HG02763 (cell line): ENCODE results near the gene PCMTD2.
"Not testable (repeated sequence)": the region's sequence is repeated elsewhere in the genome, so short reads cannot be mapped to it uniquely, and the experiment has no call there.

ENCODE experiments used
- ATAC-seq: cut with Tn5 transposase; IDR thresholded peaks from one replicate; pipeline ENCODE4 v1.9.1; 2021; ENCODE audit warnings: mild to moderate bottlenecking, moderate library complexity; ENCODE audit not compliant: unreplicated experiment

PCMTD2 gene

GRCh38 chr20:64223526-64224067, 32.0 kb upstream of the PCMTD2 start:
- no peak for ATAC-seq

GRCh38 chr20:64224351-64225170, 31.0 kb upstream of the PCMTD2 start:
- ATAC-seq = no peak

- ATAC-seq = no peak
Measured at GRCh38 chr20:64225171-64225595, 30.4 kb upstream of the PCMTD2 start.

GRCh38 chr20:64225828-64226598, 29.5 kb upstream of the PCMTD2 start:
- ATAC-seq = no peak

GRCh38 chr20:64226686-64227580, 28.6 kb upstream of the PCMTD2 start:
- ATAC-seq = no peak

- ATAC-seq = no peak
Measured at GRCh38 chr20:64228086-64228653, 27.4 kb upstream of the PCMTD2 start.

DNA sequence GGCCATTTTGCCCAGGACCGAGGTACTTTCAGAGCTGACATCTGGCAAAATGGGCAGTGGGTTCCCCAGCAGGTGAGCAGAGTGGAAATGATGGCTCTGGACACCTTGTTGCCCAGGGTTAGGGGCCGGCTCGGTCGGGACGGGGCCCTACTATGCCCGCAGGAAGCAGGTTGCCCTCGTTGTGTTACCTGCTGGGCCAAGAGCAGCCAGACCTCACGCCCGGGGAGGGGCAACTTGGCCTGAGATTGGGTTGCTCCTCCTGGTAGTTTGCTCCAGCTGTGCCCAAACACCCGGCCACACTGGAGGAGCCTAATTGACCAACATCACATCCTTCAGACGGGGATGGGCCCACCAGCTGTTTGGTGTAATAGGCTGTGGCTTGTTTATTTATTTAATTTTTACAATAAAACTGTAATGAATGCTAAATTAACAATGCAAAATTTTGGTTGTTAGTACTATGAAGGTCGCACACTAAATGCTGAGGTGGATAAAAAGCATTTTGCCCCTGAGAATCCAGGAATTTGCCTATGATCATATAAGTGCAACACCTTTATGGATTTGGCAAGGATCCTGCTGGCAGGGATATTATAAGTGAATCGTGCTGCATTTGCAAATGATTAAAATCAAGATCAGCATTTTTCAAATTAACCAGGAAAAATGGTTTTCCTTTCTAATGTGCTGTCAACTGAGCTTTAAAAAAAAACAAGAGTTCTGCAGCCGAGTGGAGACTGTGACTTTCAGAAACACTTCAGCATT, 26.6 kb upstream of the PCMTD2 start:
- ATAC-seq = no peak

DNA sequence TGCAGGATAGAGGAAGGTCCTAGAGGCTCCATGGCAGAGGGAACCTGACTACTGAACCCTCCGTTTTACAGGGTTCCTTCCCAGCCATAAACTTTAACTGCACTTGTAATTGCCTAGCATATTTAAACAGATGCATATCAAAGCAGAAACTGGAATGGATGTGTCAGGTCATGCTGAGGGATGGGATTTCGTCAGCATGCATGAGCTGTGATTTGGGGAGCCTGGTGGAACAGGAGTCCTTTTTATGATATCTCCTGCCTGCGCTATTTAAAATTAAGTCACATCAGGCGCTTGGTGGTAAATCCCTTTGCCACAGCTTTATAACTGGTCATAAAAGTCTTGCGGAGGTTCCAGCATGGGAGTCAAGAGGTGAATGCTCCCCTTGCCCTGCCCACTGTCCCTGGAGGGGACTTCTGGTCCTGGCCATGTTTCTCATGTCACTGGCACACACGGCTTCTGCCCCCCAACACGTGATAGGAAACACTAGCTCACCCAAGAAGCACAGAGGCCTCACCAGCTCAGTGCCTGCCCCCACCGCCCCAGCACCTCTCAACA, 26.0 kb upstream of the PCMTD2 start:
- no peak for ATAC-seq

GRCh38 chr20:64230461-64231145, 24.9 kb upstream of the PCMTD2 start:
- no peak for ATAC-seq

DNA sequence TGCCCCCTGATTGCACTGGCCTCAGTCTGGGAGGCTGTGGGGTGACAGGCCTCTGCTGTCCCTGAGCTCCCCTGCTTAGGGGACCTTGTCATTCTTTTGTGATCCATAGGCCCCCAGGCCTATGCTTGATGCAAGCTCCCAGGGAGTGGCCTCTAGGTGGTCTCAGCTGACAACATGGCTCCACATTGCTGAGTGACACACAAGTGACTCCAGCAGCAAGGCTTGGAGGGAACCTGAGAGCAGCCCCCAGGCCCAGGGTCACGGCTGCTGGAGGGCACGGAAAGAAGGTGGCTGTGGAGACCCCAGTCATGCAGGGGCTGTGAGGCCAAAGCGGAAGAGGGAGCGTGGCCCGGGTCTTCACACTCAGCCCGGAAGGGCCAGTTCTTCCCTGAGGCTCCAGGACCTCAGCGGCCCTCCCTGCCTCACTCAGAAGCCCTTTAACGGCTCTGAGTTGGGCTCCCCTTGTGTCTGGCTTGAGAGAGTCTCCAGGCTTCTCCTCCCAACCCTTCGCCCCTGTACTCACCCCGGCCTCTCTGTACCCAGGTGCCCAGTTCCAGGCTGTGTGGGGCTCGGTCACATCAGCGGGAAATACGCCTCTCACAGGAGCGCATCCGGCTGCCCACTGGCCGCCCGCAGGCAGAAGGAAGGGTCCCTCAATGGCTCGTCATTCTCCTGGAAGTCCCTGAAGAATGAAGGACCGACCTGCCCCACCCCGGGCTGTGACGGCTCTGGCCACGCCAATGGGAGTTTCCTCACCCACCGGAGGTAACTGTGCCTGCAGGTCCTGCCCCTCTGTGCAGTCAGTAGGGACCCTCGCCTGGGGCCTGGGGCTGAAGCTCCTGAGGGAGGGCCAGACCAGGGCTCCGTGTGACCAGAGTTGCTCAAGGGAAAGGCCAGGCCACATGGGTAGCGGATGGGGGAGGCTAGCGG, 23.7 kb upstream of the PCMTD2 start:
- no peak for ATAC-seq

DNA sequence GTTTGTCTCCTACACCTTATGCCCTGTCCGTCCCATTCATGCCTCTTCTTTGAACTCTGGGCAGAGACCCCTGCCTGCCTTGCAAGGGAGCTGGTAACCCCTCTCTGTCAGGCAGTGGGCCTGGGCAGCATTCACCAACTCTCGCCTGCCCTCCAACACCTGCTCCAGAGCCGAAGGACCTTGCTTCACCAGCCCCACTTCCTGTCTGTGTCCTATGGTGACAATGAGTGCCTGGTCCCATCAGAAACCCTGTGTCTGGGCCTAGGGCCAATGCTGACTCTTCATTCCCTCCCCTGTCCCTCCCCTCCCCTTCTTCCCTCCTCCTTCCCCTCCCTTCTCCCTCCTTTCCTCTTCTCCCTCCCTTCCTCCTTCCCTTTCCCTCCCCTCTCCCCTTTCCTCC, 22.8 kb upstream of the PCMTD2 start:
- ATAC-seq = no peak

GRCh38 chr20:64233725-64234124, 21.8 kb upstream of the PCMTD2 start:
- no peak for ATAC-seq

GRCh38 chr20:64234291-64234791, 21.2 kb upstream of the PCMTD2 start:
- no peak for ATAC-seq

GRCh38 chr20:64234921-64235565, 20.5 kb upstream of the PCMTD2 start:
- ATAC-seq = not testable (repeated sequence)

- no peak for ATAC-seq
Measured at GRCh38 chr20:64236137-64237088, 19.1 kb upstream of the PCMTD2 start.

DNA sequence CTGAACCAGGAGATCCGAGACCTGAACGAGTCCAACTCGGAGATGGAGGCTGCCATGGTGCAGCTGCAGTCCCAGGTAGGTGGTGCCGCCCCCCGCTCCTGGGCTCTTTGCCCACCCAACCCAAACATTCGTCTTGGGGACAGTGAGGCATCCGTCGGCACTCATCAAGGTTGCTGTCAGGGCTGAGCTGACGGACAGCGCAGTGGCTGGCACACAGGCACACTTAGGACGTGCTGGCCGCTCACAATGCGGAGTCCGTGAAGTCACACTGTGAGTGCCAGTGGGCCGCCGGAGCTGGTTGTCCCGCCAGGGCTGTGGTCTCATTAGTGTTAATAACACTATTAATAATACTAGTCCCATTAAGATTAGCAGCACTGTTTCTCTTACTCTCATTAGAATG, 18.2 kb upstream of the PCMTD2 start:
- no peak for ATAC-seq
